NCI-H1417 (cell line): ENCODE data around the gene NUMA1.

Experiments used
- DNase-seq, 3 experiments: peaks; one replicate each; lab custom pipeline; 2025; lab: John Stamatoyannopoulos, UW

NUMA1 gene

DNA sequence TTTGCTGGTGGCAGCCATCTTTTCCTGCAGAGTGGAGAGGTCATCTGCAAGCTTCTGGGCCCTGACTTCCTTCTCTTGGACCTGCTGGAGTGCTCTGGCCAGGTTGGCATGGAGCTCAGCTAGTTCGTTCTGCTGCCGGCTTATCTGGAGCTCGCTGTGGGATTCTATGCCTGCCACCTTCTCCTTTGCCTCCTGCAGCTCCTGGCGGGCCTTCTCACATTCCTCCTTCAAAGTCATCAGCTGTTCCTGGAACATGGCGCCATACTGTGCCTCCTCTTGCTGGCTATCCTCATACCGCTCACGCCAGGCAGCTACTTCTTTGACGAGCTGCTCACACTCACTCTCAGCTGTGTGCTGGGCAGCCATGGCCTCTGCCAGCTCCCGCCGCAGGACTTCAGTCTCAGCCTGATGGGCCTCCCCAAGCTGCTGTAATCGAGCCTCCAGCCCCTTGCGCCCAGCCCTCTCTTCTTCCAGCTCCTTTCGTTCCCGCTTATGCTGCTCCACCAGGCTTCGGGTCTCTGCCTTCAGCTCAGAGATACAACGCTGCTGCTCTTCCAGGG, 65.5 kb downstream of the NUMA1 start:
- DNase-seq: no peak

DNA sequence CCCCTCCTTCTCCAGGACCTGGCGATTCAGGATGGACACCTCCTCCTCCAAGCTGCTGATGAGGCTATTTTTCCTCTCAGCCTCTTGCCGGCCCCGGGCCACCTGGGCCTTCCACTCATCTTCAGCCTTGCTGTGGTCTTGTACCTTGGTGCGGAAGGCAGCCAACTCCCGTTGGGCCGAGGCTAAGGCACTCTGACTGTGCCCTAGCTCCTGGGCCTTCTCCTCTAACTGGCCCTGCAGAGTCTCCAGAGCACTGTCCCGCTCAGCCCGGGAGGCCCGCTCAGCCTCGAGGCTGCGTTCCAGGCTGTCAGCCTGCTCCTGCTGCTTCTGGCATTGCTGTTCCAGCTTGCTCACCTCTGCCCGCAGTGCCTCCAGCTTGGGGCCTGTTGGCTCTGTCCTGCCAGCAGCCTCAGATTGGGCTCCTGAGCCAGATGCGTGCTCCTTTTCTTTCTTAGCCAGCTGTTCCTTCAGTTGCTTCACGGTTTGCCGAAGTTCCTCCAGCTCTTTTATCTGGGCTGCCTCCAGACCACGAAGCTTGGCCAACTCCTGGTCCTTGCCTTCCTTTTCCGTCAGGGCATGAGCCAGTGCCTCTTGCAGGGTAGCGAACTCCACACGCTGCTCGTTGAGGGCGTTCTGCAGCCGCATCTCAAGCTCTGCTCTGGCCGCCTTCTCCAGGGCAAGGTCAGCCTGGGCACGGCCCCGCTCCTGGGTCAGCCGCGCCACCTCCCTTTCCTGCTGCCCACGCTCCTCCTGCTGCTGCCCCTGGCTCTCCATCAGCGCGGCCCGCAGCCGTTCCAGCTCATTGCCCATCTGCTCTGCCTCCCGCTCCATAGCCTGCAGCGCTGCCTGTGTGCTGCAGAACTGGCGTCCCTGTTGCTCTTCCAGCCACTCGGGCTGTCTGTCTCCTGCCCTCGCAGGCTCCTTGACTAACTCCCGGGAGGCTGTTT, 66.3 kb downstream of the NUMA1 start:
- no peak for DNase-seq

DNA sequence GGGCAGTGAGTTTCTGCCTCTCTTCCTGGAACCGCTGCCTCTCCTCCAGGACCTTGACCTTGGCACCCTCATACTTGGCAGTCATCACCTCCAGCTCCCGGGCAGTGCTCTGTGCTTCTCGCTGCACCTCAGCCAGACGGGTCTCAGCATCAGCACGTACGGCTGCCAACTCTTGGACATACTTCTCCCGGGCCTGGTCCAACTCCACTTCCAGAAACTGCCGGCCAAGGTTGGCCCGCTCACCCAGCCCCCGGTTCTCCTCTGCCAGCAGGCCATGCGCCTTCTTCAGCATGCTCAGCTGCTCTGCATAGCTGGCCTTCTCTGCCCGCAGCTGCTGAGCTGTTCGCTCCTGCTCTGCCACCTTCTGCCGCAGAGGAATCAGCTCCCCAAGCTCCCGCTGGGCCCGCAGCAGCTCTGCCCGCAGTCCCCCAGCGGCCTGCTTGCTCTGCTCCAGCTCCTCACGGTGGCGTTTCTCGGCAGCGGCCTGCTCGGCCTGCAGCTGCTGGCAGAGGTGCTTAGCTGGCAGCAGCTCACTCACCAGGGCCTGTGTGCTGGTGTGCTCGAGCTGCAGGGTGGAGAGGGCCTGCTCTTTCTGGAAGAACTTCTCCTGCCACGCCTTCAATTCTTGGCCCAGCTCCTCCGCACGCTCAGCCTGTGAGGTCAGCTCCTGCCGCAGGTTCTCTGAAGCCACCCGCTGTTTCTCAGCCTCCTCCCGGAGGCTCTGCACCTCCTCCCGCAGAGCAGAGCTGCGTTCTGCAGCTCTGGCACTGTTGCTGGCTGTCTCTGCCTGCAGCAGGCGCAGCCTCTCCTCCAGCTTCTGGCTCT, 67.2 kb downstream of the NUMA1 start:
- DNase-seq: no peak

DNA sequence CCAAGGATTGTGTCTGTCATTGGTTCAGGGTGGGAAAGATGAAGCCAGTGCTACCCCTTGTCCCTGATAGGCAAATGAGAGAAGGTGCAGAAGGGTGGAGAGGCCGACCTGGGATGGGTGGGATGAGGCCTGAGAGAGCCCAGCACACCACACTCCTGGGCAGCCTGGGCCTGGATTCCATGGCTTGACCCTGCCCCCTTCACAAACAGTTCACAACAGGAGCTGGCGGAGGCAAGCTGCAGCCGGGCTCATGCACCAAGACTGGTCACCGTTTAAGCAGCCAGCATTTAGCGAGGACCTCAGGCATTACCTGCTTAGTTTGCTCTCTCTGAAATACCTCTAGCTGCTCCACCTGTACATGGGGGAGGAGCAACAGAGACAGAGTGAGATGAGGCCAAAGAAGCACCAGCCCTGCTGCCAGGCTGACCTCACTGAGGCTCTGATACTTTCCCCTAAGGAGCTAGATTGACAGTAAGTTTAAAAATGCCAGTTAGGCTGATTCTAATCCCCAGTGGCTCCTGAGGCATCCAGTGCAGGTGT, 68.2 kb downstream of the NUMA1 start:
- no peak for DNase-seq

DNA sequence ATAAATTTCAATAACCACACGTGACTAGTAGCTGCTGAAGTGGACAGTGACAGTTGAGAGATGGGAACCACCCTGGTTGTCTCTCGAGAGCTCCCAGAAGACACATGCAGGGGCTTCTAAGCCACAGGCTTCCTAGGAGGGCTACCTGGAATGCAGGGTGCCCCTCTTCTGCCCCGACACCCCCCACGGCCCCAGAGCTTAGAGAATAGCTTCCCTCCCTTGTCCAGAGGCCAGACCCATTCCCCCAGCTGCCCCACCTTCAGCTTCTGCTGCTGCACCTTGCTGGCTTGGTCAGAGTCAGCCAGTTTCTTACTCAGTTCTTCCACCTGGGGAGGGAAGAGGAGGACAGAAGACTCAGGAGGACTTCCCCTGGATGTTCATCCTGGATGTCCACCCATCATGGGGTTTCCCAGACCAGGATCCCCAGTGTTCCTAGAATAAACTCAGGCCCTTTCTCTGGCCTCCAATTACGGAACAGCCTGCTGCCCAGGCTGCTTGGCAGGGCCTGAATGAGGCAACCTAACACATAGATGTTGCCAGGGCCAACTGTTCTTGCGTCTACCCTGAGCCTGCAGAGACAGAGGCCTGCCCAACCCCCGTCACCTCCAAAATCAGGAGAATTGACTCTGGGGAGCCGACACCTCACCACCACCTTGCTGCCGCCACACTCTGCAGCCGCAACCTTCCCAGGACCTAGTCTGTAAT, 69.7 kb downstream of the NUMA1 start:
- DNase-seq: no peak

DNA sequence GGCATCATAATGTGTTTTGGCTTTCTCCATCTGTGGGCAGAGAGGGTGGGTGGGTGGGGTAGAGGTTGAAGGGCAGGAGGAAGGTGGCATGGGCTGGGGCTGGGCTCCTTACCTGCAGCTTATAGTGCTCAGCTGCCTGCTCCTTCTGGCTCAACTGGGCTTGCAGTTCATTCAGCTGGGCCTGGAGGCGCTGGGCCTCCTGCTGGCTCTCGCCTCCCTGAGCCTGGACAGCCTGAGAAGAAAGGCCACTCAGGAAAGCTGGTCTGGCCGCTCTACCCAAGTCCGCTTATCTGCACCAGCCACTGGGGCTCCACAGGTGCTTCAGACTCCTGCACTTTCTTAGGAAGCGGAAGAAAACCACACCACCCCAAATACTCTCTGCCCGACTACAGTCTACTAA, 71.2 kb downstream of the NUMA1 start:
- DNase-seq: no peak

DNA sequence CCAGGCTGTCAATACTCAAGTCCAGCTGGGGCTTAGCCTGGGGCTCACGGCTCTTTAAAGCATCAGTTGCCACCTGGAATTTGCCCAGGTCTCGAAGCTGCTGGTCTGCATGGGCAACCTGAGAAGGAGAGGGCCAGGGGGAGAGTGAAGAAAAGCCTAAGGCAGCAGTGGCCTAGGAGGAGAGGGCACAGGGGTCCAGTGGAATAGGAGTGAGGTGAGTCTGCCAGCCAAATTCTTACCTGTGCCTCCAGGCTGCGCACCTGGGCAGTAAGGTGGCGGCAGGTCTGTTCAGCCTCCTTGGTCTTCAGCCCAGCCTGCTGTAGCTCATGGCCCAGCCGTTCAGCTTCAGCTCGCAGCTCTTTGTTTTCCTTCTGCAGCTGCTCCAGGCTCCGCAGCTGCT, 71.6 kb downstream of the NUMA1 start:
- DNase-seq: no peak

DNA sequence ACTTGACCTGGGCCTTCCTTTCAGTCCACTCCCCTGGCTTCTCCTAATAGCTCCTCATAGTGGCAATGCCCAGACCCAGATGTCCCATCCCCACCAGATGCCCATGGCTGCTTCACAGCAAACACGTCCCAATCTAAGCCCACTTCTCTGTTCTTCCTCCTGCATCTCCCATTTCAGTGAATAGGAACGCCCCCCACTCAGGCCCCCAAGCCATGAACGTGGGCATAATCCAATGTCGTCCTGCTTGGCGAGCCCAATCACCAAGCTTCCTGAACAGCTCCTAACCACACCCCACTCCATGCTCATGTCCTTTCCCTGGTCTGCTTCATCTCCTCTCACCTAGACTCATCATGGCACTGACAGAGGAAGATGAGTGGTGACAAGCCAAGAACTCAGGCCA, 72.8 kb downstream of the NUMA1 start:
- DNase-seq: no peak

DNA sequence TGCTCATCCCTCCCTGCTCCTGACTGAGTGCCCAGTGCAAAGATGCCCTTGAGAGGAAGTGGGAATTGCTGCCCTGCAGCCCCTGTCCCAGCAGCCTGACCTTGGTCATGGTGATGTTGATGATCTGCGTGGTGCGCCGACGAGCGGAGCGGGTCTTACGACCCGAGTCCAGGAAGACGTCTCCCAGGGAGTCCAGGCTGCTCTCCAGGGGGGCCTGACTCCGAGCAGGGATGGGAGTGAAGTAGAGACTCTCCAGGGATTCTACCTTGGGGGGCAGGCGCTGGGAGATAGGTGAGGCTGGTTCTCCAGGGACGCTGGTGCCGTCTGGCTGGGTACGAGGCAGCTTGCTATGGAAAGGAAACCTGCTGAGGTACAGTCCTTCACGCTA, 73.3 kb downstream of the NUMA1 start:
- DNase-seq: no peak

DNA sequence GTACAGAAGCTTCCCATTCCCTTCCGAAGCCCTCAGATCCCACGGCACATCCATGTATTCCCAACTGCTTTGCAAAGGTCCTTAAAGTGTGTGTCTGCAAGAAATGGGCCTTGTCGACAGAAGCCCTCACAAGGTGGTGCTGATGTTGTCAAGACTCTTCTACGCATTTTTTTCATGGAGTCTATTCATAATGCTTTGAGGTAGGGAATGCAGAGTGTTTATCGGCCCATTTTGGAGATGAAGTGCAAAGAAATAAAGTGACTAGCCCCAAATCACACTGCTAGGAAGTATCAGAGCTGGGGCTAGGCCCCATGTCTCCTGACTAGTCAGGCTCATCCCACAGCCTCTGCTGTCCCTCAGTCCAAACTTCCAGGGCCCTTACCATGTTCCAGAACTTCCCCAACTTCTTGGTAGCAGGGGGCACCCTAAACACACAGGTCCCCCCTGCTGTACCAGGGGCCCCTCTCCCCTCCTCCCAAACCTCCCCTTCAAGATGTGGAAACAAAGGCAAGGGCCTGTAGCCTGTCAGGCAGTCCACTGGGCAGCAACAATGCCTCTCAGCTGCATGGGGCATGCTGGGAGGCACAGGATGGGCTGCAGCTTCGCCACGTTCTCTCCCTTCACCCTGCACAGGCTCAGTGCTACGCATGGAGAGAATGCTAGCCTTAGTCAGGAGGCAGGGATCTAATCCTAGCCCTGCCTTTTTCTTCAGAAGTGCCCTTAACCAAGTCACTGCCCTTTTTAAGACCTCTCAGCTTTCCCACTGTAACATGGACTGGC, 73.8 kb downstream of the NUMA1 start:
- DNase-seq: no peak

DNA sequence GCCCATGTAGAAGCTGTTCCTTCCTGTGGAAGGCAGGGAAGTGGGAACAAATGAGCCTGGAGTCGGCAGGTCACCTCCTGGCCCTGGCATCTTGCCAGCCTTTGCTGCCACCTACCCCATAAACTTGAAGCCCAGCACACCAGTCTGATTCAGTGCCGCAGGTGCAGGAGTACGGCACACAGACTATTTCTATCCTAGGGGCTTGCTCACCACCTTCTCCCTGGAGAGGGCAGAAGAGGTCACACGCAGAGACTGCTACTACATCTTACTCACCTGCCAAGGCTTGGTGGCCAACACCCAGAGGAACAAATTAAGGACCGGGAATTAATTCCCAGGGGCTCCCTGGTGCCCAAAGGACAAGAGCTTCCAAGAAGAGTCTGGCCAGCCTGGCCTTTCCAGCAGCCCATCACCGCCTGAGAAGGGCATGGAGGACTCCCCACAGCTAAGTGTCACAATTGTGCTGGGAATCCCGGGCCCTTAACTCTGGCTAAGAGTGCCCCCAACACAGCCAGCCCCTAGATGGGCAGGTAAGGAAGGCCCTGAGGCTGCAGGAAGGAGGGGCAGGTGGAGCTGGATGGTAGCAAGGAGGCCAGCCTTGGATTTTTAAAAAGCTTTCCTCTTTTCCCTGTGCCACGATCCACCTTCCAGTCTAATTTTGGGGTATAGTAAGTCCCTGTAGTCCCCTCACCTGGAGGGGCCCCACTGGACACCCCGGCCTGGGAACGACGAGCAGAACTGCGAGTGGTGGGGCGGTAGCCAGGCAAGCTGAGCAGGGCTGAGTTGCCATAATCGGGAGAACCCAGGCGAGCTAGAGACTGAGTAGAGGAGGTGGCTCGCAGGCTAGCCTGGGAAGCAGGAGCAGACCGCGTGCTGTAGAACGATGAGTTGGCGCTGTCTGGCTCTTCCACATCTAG, 74.7 kb downstream of the NUMA1 start:
- peak in 1 of 3 experiments; percentile 44 for DNase-seq

DNA sequence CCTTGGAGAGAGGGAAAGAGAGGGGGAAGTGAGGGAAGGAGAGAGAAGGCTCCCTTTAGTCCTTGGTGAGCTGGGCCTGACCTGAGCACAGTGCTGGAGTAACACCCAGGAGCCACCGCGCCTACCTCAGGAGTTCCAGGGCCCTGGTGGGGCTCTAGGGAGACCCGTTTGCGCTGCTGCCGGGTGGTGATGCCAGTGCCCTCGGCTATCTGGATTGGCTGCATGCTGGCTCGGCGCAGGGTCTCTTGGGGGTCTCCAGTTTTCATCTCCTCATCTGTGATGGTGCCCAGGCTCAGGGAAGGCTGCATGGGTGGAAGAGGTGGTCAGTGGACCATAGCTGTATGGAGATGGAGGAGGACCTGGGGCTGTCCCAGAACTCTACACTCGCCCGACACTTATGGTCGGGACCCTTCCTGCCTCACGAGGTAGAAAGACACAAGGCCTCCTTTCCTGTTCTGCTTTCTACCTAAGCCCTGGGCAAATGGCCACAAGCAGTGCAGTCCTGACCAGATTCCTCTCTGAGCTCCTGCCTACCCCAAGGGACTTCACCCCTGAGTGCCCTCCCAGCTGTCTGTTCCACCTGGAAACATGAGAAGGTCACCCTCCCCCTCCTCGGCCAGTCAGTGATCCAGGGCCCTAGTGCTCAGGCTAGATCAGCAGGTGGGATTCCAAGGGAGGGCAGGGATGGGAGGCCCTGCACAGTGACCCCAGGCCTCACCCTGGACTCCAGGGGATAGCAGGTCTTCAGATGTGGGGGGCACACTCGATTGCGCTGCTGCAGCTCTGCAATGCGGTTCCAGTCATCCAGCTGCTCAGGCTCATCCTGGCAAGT, 75.6 kb downstream of the NUMA1 start:
- DNase-seq: no peak

DNA sequence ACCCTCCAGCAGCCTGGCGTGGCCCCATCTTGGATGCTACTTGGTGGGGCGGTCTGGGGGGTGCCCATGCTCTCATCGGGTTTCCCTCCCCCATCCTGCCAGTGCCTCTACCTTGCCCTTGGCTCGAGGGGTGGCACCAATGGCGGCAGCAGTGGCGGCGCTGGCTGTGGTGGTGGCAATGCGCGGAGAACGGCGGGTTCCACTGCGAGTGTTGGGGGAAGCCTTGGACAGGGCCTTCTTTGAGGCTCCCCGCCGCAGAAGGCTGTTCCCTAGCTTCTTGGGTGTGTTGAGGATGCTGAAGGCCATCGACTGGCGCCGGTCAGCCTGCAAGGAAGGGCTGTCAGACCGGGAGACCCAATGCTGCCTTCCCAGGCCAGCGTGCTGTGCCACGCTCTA, 76.6 kb downstream of the NUMA1 start:
- no peak for DNase-seq

DNA sequence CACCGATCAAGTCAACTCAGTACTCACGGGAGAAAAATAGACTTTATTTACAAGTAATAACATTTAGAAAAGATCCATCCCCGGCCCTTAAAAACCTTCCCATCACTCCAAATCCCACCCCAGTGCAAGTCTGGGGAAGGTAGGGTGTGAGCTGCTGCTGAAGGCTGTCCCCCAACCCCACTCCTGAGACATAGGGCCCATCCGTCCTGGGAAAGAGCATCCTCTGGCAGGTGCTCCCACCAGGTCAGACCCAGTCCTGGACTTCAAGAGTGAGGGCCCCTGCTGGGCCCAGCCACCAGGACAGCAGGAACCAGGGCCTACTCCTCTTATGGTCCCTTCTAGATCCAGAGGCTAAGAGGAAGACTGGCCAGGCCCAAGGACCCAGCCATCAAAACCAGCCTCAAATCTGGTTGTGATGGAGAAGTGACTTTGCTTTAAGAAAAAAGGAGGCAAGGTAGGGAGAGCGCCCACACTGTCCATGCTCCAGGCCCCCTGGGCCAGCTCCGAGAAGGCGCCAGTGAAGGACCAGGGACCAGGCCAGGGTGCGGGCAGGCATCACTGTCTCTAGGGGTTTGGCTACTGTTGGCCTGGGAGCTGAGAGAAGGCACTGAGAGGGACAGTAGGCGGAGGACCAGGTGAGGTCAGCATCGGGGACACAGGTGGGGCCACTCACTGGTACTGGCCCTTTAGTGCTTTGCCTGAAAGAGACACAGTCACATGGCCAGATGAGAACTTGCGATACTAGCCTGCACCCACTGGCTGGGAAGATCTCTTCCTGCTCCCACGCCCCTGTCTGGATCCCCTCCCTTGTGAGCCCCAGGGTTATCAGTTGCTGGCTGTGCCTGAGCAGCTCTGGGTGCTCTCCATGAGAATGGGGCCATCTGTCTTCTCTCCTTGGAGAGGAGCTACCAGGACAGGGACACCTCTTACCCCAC, 77.2 kb downstream of the NUMA1 start:
- no peak for DNase-seq

DNA sequence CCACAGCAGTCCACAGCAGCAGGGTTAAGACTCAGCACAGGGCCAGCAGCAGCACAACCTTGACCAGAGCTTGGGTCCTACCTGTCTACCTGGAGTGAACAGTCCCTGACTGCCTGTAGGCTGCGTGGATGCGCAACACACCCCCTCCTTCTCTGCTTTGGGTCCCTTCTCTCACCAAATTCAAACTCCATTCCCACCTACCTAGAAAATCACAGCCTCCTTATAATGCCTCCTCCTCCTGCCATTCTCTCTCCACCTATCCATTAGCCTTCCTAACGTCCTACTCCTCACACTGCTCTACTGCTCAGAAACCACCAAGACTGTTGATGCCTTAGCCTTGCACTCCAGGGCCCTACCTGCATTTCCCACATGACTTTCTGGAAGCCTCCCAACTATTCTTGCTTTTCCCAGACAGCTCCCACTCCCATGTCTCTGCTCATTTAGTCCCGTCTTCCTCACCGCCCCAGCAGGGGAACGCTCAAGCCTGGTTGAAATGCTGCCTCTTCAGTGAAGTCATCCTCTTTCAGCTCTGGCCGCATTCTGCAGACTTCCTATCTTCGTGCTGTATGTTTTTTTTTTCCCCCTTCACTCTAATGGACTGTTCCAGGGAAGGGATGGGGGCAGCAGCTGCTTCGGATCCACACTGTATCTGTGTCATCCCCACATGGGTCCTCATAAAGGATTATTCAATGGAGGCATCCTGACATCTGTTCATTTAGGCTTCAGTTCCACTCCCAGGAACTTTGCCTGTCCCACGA, 78.3 kb downstream of the NUMA1 start:
- peak in 1 of 3 experiments; percentile 33 for DNase-seq

DNA sequence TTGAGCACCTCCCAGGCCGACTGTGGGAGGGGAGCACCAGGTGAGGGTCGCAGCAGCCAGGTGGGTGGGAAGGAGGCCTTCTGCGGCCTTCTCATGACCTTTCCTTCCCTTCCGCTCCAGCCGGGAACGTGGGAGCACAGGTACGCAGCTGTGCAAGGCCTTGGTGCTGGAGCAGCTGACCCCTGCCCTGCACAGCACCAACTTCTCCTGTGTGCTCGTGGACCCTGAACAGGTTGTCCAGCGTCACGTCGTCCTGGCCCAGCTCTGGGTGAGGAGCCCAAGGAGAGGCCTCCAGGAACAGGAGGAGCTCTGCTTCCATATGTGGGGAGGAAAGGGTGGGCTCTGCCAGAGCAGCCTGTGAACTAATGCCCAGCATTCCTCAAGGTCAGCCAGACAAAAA, 79.1 kb downstream of the NUMA1 start:
- no peak for DNase-seq

DNA sequence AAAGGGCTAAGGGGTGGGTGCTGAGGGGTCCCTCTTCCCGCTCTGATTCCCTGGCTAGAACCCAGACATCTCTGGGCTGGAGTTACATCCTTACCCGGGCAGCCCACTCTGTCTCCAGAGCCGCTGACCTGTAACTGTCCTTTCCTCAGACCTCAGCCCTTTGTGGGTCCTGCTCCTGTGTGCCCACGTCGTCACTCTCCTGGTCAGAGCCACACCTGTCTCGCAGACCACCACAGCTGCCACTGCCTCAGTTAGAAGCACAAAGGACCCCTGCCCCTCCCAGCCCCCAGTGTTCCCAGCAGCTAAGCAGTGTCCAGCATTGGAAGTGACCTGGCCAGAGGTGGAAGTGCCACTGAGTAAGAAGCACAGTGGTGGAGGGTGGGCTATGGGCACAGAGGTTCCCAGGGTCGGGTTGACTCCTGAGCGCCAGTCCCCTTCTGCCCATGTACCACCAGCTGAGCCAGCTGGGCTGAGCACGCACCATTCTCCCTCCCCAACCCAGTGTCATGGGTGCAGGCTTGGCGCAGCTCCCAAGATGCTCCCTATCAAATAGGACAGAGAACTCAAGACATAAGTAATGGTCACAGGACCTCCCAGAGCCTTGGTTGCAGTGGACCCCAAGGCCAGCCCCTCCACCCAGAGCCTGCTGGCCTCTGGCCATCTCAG, 80.0 kb downstream of the NUMA1 start:
- no peak for DNase-seq
